Central memory CD8-positive, alpha-beta T cell (primary cell): Measurements from ENCODE around the gene PEX5.
"Not testable (repeated sequence)": the region's sequence is repeated elsewhere in the genome, so short reads cannot be mapped to it uniquely, and the experiment has no call there.

Source experiments
- ATAC-seq: fragments of 150-1000 bp; cut with Tn5 transposase; replicated peaks from 2 replicates; pipeline ENCODE4 v1.10.0; 2022; ENCODE audit warnings: mild to moderate bottlenecking, moderate FRiP score, moderate number of reproducible peaks; ENCODE audit not compliant: poor library complexity, severe bottlenecking; ENCODE audit errors: extremely low read depth
- DNase-seq, 2 donors: peaks; one replicate each; pipeline ENCODE4 v3.0.0; 2021; ENCODE audit warnings: low spot score in 2 of 2
- H3K27ac Mint-ChIP-seq: one replicate; pipeline ENCODE4 v1.8.0; 2022; ENCODE audit warnings: low read depth, mild to moderate bottlenecking, moderate library complexity, mixed read lengths
- H3K27me3 Mint-ChIP-seq: one replicate; pipeline ENCODE4 v1.8.0; 2022; ENCODE audit warnings: mixed read lengths
- H3K36me3 Mint-ChIP-seq: one replicate; pipeline ENCODE4 v1.8.0; 2022; ENCODE audit warnings: mild to moderate bottlenecking, moderate library complexity, mixed read lengths; ENCODE audit not compliant: insufficient read depth
- H3K4me1 Mint-ChIP-seq: one replicate; pipeline ENCODE4 v1.8.0; 2022; ENCODE audit warnings: mixed read lengths
- H3K4me3 Mint-ChIP-seq: one replicate; pipeline ENCODE4 v1.8.0; 2022; ENCODE audit warnings: mild to moderate bottlenecking, moderate library complexity, mixed read lengths
- H3K9me3 Mint-ChIP-seq: one replicate; pipeline ENCODE4 v1.8.0; 2022; ENCODE audit warnings: mixed read lengths

The PEX5 gene

GRCh38 chr12:7207866-7208625 is 18.6 kb downstream of the PEX5 start:
- no peak overlapping the region for H3K4me3 Mint-ChIP-seq
- H3K36me3 Mint-ChIP-seq: peaks cover 31% of the 10 kb centered on the region
- H3K27ac Mint-ChIP-seq: no peak overlapping the region

GRCh38 chr12:7209958-7210357 is 20.5 kb downstream of the PEX5 start:
- ATAC-seq: no peak

More at GRCh38 chr12:7207866-7208625, 18.6 kb downstream of the PEX5 start:
- ATAC-seq: no peak
- Mint-ChIP-seq H3K9me3 (peaks cover 4% of the 10 kb centered on the region), H3K27me3 (no peaks in the 10 kb centered on the region), H3K4me1 (no peaks in the 10 kb centered on the region)
- no peak for DNase-seq

GRCh38 chr12:7210642-7211151 is 21.2 kb downstream of the PEX5 start:
- ATAC-seq (no peak), DNase-seq (no peak)
- Mint-ChIP-seq H3K9me3 (peaks cover 4% of the 10 kb centered on the region), H3K4me3 (no peak overlapping the region), H3K27me3 (no peaks in the 10 kb centered on the region), H3K4me1 (no peaks in the 10 kb centered on the region), H3K27ac (no peak overlapping the region), H3K36me3 (peaks cover 28% of the 10 kb centered on the region)

More at GRCh38 chr12:7209958-7210357, 20.5 kb downstream of the PEX5 start:
- no peak overlapping the region for H3K4me3 Mint-ChIP-seq
- no peaks in the 10 kb centered on the region for H3K27me3 Mint-ChIP-seq
- no peaks in the 10 kb centered on the region for H3K4me1 Mint-ChIP-seq
- no peak for DNase-seq
- H3K27ac Mint-ChIP-seq: no peak overlapping the region
- peaks cover 4% of the 10 kb centered on the region for H3K9me3 Mint-ChIP-seq
- H3K36me3 Mint-ChIP-seq: peaks cover 31% of the 10 kb centered on the region

GRCh38 chr12:7212678-7213077 is 23.2 kb downstream of the PEX5 start:
- no peak overlapping the region for H3K27ac Mint-ChIP-seq
- DNase-seq: no peak
- no peaks in the 10 kb centered on the region for H3K4me1 Mint-ChIP-seq
- H3K4me3 Mint-ChIP-seq: no peak overlapping the region
- H3K27me3 Mint-ChIP-seq: no peaks in the 10 kb centered on the region
- ATAC-seq: no peak
- H3K36me3 Mint-ChIP-seq: peaks cover 17% of the 10 kb centered on the region
- peaks cover 4% of the 10 kb centered on the region for H3K9me3 Mint-ChIP-seq

GRCh38 chr12:7213745-7214144 is 24.3 kb downstream of the PEX5 start:
- H3K36me3 Mint-ChIP-seq: peaks cover 11% of the 10 kb centered on the region
- not testable (repeated sequence) for DNase-seq

GRCh38 chr12:7217475-7218069 is 28.1 kb downstream of the PEX5 start:
- H3K9me3 Mint-ChIP-seq: peaks cover 1% of the 10 kb centered on the region
- no peaks in the 10 kb centered on the region for H3K4me1 Mint-ChIP-seq

More at GRCh38 chr12:7213745-7214144, 24.3 kb downstream of the PEX5 start:
- not testable (repeated sequence) for H3K9me3 Mint-ChIP-seq, H3K4me1 Mint-ChIP-seq, H3K27ac Mint-ChIP-seq, H3K27me3 Mint-ChIP-seq, H3K4me3 Mint-ChIP-seq, ATAC-seq

GRCh38 chr12:7219599-7220243 is 30.2 kb downstream of the PEX5 start:
- peaks cover 8% of the 10 kb centered on the region for H3K27me3 Mint-ChIP-seq
- no peak overlapping the region for H3K4me3 Mint-ChIP-seq
- no peak overlapping the region for H3K27ac Mint-ChIP-seq
- no peaks in the 10 kb centered on the region for H3K4me1 Mint-ChIP-seq
- DNase-seq: peak; percentile 50 to 58
- H3K9me3 Mint-ChIP-seq: no peaks in the 10 kb centered on the region
- ATAC-seq: no peak
- H3K36me3 Mint-ChIP-seq: no peaks in the 10 kb centered on the region

More at GRCh38 chr12:7217475-7218069, 28.1 kb downstream of the PEX5 start:
- Mint-ChIP-seq H3K4me3 (no peak overlapping the region), H3K27me3 (peaks cover 8% of the 10 kb centered on the region), H3K36me3 (no peaks in the 10 kb centered on the region), H3K27ac (no peak overlapping the region)
- no peak for DNase-seq
- no peak for ATAC-seq

- H3K9me3 Mint-ChIP-seq: no peaks in the 10 kb centered on the region
- DNase-seq (no peak), ATAC-seq (no peak)
- peaks cover 8% of the 10 kb centered on the region for H3K27me3 Mint-ChIP-seq
- no peaks in the 10 kb centered on the region for H3K36me3 Mint-ChIP-seq
- no peak overlapping the region for H3K27ac Mint-ChIP-seq
- H3K4me3 Mint-ChIP-seq: no peak overlapping the region
- no peaks in the 10 kb centered on the region for H3K4me1 Mint-ChIP-seq
Observed at GRCh38 chr12:7221486-7221885, 32.0 kb downstream of the PEX5 start.

- Mint-ChIP-seq H3K4me1 (no peaks in the 10 kb centered on the region), H3K36me3 (no peaks in the 10 kb centered on the region), H3K27ac (no peak overlapping the region), H3K4me3 (no peak overlapping the region), H3K9me3 (no peaks in the 10 kb centered on the region), H3K27me3 (peaks cover 60% of the 10 kb centered on the region)
- no peak for ATAC-seq
- DNase-seq: no peak
Observed at GRCh38 chr12:7229741-7230140, 40.3 kb downstream of the PEX5 start.

- no peaks in the 10 kb centered on the region for H3K9me3 Mint-ChIP-seq
- peaks cover 52% of the 10 kb centered on the region for H3K27me3 Mint-ChIP-seq
- H3K4me1 Mint-ChIP-seq: no peaks in the 10 kb centered on the region
- H3K4me3 Mint-ChIP-seq: no peak overlapping the region
- H3K27ac Mint-ChIP-seq: no peak overlapping the region
- DNase-seq: no peak
- H3K36me3 Mint-ChIP-seq: no peaks in the 10 kb centered on the region
- no peak for ATAC-seq
Observed at GRCh38 chr12:7241404-7242005, 52.0 kb downstream of the PEX5 start.

GRCh38 chr12:7242176-7243101 is 53.0 kb downstream of the PEX5 start:
- Mint-ChIP-seq H3K9me3 (no peaks in the 10 kb centered on the region), H3K27me3 (peaks cover 52% of the 10 kb centered on the region), H3K4me1 (no peaks in the 10 kb centered on the region), H3K36me3 (no peaks in the 10 kb centered on the region), H3K27ac (no peak overlapping the region), H3K4me3 (no peak overlapping the region)
- DNase-seq (no peak), ATAC-seq (no peak)
